HCT116 (cell line): ENCODE results near the gene SCGB3A1. TPM values are rescaled to one million over a fixed set of nuclear protein-coding genes. Genes with fewer than 3 reads are reported as not detected.

Experiments
- ATAC-seq: fragments of 200-7000 bp; cut with Tn5 transposase; 2 replicates; pipeline ENCODE4 v1.9.1; 2020; ENCODE audit warnings: mild to moderate bottlenecking, moderate library complexity
- BruUV-seq: library from RNA; stranded (reverse); fragments of 400-500 nt; replicated peaks from 2 replicates; lab custom pipeline; 2021; lab: Mats Ljungman, UMichigan
- CTCF ChIA-PET: fragments of 300-600 bp; sonication (Branson Sonifier 250); formaldehyde crosslinking; loops from one replicate; lab custom pipeline; 2021; ENCODE audit warnings: antibody characterized with exemption; lab: Charles Lee
- POLR2A ChIA-PET: fragments of 300-600, 350-600 bp; sonication (Branson Sonifier 250); formaldehyde crosslinking; loops from one replicate; lab custom pipeline; 2021; ENCODE audit warnings: antibody characterized with exemption; lab: Charles Lee
- RAD21 ChIA-PET, 2 experiments: fragments of 300-600 bp; sonication (Branson Sonifier 250); formaldehyde crosslinking; loops; one replicate each; lab custom pipeline; 2023; ENCODE audit warnings: low total read pairs in 2 of 2; ENCODE audit not compliant: uncharacterized antibody in 2 of 2, unreplicated experiment in 2 of 2, low non-redundant PET in 1 of 2; lab: Charles Lee
- DNase-seq: peaks from one replicate; pipeline ENCODE4 v3.0.0-alpha.2; 2010; ENCODE audit warnings: low read depth, low spot score
- H2AFZ ChIP-seq: fragments of 200-600 bp; shearing (Covaris generic), sonication (generic); 2 replicates; pipeline ENCODE4 v1.6.1; 2017; ENCODE audit warnings: low read depth, mixed run types, mixed read lengths, antibody characterized with exemption, low read length; ENCODE audit not compliant: poor library complexity, severe bottlenecking
- H3K27ac ChIP-seq: 2 replicates; pipeline ENCODE4 v1.5.1; 2012; ENCODE audit warnings: low read depth, low read length
- H3K27me3 ChIP-seq: fragments of 200-600 bp; sonication (generic); 2 replicates; pipeline ENCODE4 v1.6.1; 2016; ENCODE audit warnings: mixed run types, low read length, mixed read lengths; ENCODE audit not compliant: insufficient read depth
- H3K36me3 ChIP-seq, 2 experiments: fragments of 200-500 bp in 1 of 2; fragments of 200-600 bp in 1 of 2; sonication (Bioruptor generic) in 1 of 2; sonication (generic) in 1 of 2; 2 replicates each; pipeline versions ENCODE4 v1.5.1 to v1.6.1; 2014 to 2016; ENCODE audit warnings: low read length in 2 of 2, inconsistent platforms in 1 of 2, mixed read lengths in 1 of 2, mixed run types in 1 of 2; ENCODE audit not compliant: insufficient read depth in 2 of 2, control insufficient read depth in 1 of 2
- H3K4me1 ChIP-seq, 2 experiments: fragments of 200-600 bp in 1 of 2; sonication (generic) in 1 of 2; 2 replicates each; pipeline versions ENCODE4 v1.5.1 to v1.6.1; 2012 to 2017; ENCODE audit warnings: low read length in 2 of 2, inconsistent platforms in 1 of 2, mild to moderate bottlenecking in 1 of 2, mixed read lengths in 1 of 2, mixed run types in 1 of 2, moderate library complexity in 1 of 2; ENCODE audit not compliant: insufficient read depth in 2 of 2, control insufficient read depth in 1 of 2
- H3K4me2 ChIP-seq: fragments of 200-600 bp; sonication (generic); 2 replicates; pipeline ENCODE4 v1.6.1; 2017; ENCODE audit warnings: mixed run types, low read length, mixed read lengths
- H3K4me3 ChIP-seq, 2 experiments: fragments of 200-600 bp in 1 of 2; sonication (generic) in 1 of 2; replicated peaks in 1 of 2; 2 replicates each; pipeline ENCODE4 v1.5.1; 2011 to 2016; ENCODE audit warnings: low read length in 2 of 2, control low read depth in 1 of 2, low read depth in 1 of 2, mild to moderate bottlenecking in 1 of 2, mixed read lengths in 1 of 2, mixed run types in 1 of 2
- H3K79me2 ChIP-seq: fragments of 200-600 bp; sonication (generic); 2 replicates; pipeline ENCODE4 v1.6.1; 2017; ENCODE audit warnings: mild to moderate bottlenecking, mixed run types, low read length, moderate library complexity, mixed read lengths; ENCODE audit not compliant: insufficient read depth
- H3K9ac ChIP-seq: fragments of 200-600 bp; sonication (generic); 2 replicates; pipeline ENCODE4 v1.6.1; 2016; ENCODE audit warnings: low read length, mixed read lengths
- H3K9me2 ChIP-seq: fragments of 200-600 bp; sonication (generic), shearing (Covaris generic); 2 replicates; pipeline ENCODE4 v1.6.1; 2017; ENCODE audit warnings: mixed run types, mild to moderate bottlenecking, moderate library complexity; ENCODE audit not compliant: insufficient read depth
- H3K9me3 ChIP-seq, 2 experiments: fragments of 200-500 bp in 1 of 2; fragments of 200-600 bp in 1 of 2; sonication (Bioruptor generic) in 1 of 2; sonication (generic) in 1 of 2; 2 replicates each; pipeline ENCODE4 v1.6.1; 2014 to 2017; ENCODE audit warnings: low read length in 2 of 2, mixed read lengths in 2 of 2, inconsistent platforms in 1 of 2, low read depth in 1 of 2, mild to moderate bottlenecking in 1 of 2, mixed run types in 1 of 2, moderate library complexity in 1 of 2; ENCODE audit not compliant: control insufficient read depth in 1 of 2, insufficient read depth in 1 of 2
- H4K20me1 ChIP-seq: fragments of 200-600 bp; sonication (generic), shearing (Covaris generic); 2 replicates; pipeline ENCODE4 v1.6.1; 2017; ENCODE audit warnings: mixed run types, mild to moderate bottlenecking, moderate library complexity; ENCODE audit not compliant: insufficient read depth
- CEBPB ChIP-seq: IDR thresholded peaks from 2 replicates; pipeline ENCODE4 v1.6.1; 2012; ENCODE audit warnings: low read depth
- EGR1 ChIP-seq: IDR thresholded peaks from 2 replicates; pipeline ENCODE4 v1.6.1; 2012; ENCODE audit warnings: low read depth
- EZH2 ChIP-seq: fragments of 200-600 bp; sonication (generic); IDR thresholded peaks from 2 replicates; pipeline ENCODE4 v1.6.1; 2017; ENCODE audit warnings: antibody characterized with exemption, mixed run types
- EZH2phosphoT487 ChIP-seq: fragments of 200-600 bp; IDR thresholded peaks from 2 replicates; pipeline ENCODE4 v1.6.1; 2018; ENCODE audit warnings: antibody characterized with exemption, borderline replicate concordance
- JUND ChIP-seq: IDR thresholded peaks from 2 replicates; pipeline ENCODE4 v1.6.1; 2012
- POLR2A ChIP-seq: IDR thresholded peaks from 2 replicates; pipeline ENCODE4 v1.7.0; 2011; ENCODE audit warnings: borderline replicate concordance; ENCODE audit not compliant: insufficient read depth, insufficient read length; ENCODE audit errors: extremely low read depth
- POLR2AphosphoS5 ChIP-seq: IDR thresholded peaks from 2 replicates; pipeline ENCODE4 v1.6.1; 2011; ENCODE audit warnings: mild to moderate bottlenecking, low read depth, low read length, moderate library complexity
- RAD21 ChIP-seq: IDR thresholded peaks from 2 replicates; pipeline ENCODE4 v1.6.1; 2012; ENCODE audit warnings: low read depth, mild to moderate bottlenecking
- REST ChIP-seq: IDR thresholded peaks from 2 replicates; pipeline ENCODE4 v1.6.1; 2012; ENCODE audit warnings: low read depth
- SIN3A ChIP-seq: IDR thresholded peaks from 2 replicates; pipeline ENCODE4 v1.6.1; 2012; ENCODE audit warnings: low read depth
- SP1 ChIP-seq: IDR thresholded peaks from 2 replicates; pipeline ENCODE4 v1.6.1; 2012; ENCODE audit warnings: low read depth
- SRF ChIP-seq: IDR thresholded peaks from 2 replicates; pipeline ENCODE4 v1.6.1; 2012; ENCODE audit warnings: low read depth
- TCF7L2 ChIP-seq: IDR thresholded peaks from 2 replicates; pipeline ENCODE4 v1.7.0; 2011; ENCODE audit warnings: borderline replicate concordance, inconsistent platforms; ENCODE audit not compliant: insufficient read depth, insufficient read length; ENCODE audit errors: extremely low read depth
- ZFX ChIP-seq: fragments of 450-650 bp; IDR thresholded peaks from 2 replicates; pipeline ENCODE4 v1.6.1; 2017
- ZNF274 ChIP-seq: fragments of 200-500 bp; sonication (Bioruptor generic); IDR thresholded peaks from 2 replicates; pipeline ENCODE4 v1.6.1; 2014; ENCODE audit warnings: mild to moderate bottlenecking, low read depth, low read length, inconsistent platforms
- intact Hi-C: fragments of 100-400 bp; cut with micrococcal nuclease; formaldehyde crosslinking; loops from 2 replicates; pipeline ENCODE4 v1.10.0; 2022
- total RNA-seq: library from RNA; stranded (reverse); gene quantifications from one replicate; pipeline ENCODE4 v1.2.1, GENCODE V29; 2021; ENCODE audit not compliant: unreplicated experiment
- TF ChIP-seq, protein P1 (sequence below): IDR thresholded peaks from 2 replicates; pipeline ENCODE4 v1.6.1; 2011; ENCODE audit warnings: mild to moderate bottlenecking, low read length, moderate library complexity; ENCODE audit not compliant: insufficient replicate concordance; ENCODE audit errors: extremely low read depth
- TF ChIP-seq, protein P2 (sequence below), 3 experiments: fragments of 200-600 bp in 1 of 3; sonication (generic) in 1 of 3; IDR thresholded peaks in 2 of 3; conservative IDR thresholded peaks in 1 of 3; 2 replicates each; pipeline ENCODE4 v1.5.1; 2012 to 2017; ENCODE audit warnings: low read depth in 2 of 3, low read length in 2 of 3, antibody characterized with exemption in 1 of 3, borderline replicate concordance in 1 of 3, control low read depth in 1 of 3, mild to moderate bottlenecking in 1 of 3, mixed read lengths in 1 of 3, mixed run types in 1 of 3, moderate library complexity in 1 of 3; ENCODE audit not compliant: insufficient read depth in 1 of 3

Gene SCGB3A1
- total RNA-seq, 1 experiment from 2014 or later = not detected

GRCh38 chr5:180586870-180587269 is 4.4 kb downstream of the SCGB3A1 start:
- Histone ChIP-seq H3K9ac (no peak overlapping the region), H2AFZ (no peak overlapping the region), H3K27me3 (no peaks in the 10 kb centered on the region), H3K4me2 (no peak overlapping the region), H3K79me2 (no peaks in the 10 kb centered on the region), H3K36me3 (no peaks in the 10 kb centered on the region), H4K20me1 (no peaks in the 10 kb centered on the region)
- no TSS peak for BruUV-seq
- RAD21 ChIA-PET = no interaction called here
- intact Hi-C loops = no loop called here
- DNase-seq = no peak
- TF ChIP-seq ZNF274 = no peak
- TF ChIP-seq POLR2A = no peak
- TF ChIP-seq EZH2 = no peak
- TF ChIP-seq POLR2AphosphoS5 = no peak
- no peak for TF ChIP-seq SP1
- TF ChIP-seq RAD21 = no peak
- no peak for TF ChIP-seq SRF
- TF ChIP-seq, protein P1, sequence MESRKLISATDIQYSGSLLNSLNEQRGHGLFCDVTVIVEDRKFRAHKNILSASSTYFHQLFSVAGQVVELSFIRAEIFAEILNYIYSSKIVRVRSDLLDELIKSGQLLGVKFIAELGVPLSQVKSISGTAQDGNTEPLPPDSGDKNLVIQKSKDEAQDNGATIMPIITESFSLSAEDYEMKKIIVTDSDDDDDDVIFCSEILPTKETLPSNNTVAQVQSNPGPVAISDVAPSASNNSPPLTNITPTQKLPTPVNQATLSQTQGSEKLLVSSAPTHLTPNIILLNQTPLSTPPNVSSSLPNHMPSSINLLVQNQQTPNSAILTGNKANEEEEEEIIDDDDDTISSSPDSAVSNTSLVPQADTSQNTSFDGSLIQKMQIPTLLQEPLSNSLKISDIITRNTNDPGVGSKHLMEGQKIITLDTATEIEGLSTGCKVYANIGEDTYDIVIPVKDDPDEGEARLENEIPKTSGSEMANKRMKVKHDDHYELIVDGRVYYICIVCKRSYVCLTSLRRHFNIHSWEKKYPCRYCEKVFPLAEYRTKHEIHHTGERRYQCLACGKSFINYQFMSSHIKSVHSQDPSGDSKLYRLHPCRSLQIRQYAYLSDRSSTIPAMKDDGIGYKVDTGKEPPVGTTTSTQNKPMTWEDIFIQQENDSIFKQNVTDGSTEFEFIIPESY = no peak
- no peak for TF ChIP-seq TCF7L2
- no peak for TF ChIP-seq EGR1
- TF ChIP-seq ZFX = no peak
- no peak for TF ChIP-seq EZH2phosphoT487
- TF ChIP-seq, protein P2, sequence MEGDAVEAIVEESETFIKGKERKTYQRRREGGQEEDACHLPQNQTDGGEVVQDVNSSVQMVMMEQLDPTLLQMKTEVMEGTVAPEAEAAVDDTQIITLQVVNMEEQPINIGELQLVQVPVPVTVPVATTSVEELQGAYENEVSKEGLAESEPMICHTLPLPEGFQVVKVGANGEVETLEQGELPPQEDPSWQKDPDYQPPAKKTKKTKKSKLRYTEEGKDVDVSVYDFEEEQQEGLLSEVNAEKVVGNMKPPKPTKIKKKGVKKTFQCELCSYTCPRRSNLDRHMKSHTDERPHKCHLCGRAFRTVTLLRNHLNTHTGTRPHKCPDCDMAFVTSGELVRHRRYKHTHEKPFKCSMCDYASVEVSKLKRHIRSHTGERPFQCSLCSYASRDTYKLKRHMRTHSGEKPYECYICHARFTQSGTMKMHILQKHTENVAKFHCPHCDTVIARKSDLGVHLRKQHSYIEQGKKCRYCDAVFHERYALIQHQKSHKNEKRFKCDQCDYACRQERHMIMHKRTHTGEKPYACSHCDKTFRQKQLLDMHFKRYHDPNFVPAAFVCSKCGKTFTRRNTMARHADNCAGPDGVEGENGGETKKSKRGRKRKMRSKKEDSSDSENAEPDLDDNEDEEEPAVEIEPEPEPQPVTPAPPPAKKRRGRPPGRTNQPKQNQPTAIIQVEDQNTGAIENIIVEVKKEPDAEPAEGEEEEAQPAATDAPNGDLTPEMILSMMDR (IDR thresholded peaks at IDR 0.05 in 2 of 3, conservative IDR thresholded peaks at IDR 0.05 in 1 of 3; ENCODE audit: borderline replicate concordance in 1 of 3, insufficient read depth in 1 of 3, low read depth in 2 of 3, low read length in 2 of 3) = no peak
- no peak for TF ChIP-seq CEBPB
- no peak for TF ChIP-seq JUND
- no peak for TF ChIP-seq REST
- no peak for TF ChIP-seq SIN3A
- TF ChIP-seq, all 23 proteins: peak for 0
- CTCF ChIA-PET = no interaction called here
- POLR2A ChIA-PET = no interaction called here
- H3K9me3 ChIP-seq = no peaks in the 10 kb centered on the region
- ATAC-seq = no peak
- no peak overlapping the region for H3K27ac ChIP-seq
- no peaks in the 10 kb centered on the region for H3K9me2 ChIP-seq
- H3K4me3 ChIP-seq = no peak overlapping the region
- no peaks in the 10 kb centered on the region for H3K4me1 ChIP-seq
